HepG2 (cell line): ENCODE data around the gene ACVR1B. TPM values are rescaled to one million over a fixed set of nuclear protein-coding genes. Genes with fewer than 3 reads are reported as not detected.

ENCODE experiments used
- ATAD3A ChIP-seq: sonication (generic); formaldehyde crosslinking; IDR thresholded peaks from 2 replicates; pipeline ENCODE4 v1.4.0; 2020; ENCODE audit warnings: missing genetic modification reagents
- BRD4 ChIP-seq: sonication (generic); formaldehyde crosslinking; IDR thresholded peaks from 2 replicates; pipeline ENCODE4 v1.4.0; 2020; ENCODE audit warnings: missing genetic modification reagents
- FOXC1 ChIP-seq: sonication (generic); formaldehyde crosslinking; IDR thresholded peaks from 2 replicates; pipeline ENCODE4 v1.8.0; 2022; ENCODE audit warnings: mild to moderate bottlenecking, missing genetic modification reagents, borderline replicate concordance
- HDAC1 ChIP-seq: sonication (generic); formaldehyde crosslinking; IDR thresholded peaks from 2 replicates; pipeline ENCODE4 v1.5.1; 2020; ENCODE audit warnings: mild to moderate bottlenecking, missing genetic modification reagents
- KDM5B ChIP-seq: sonication (generic); formaldehyde crosslinking; IDR thresholded peaks from 2 replicates; pipeline ENCODE4 v1.4.0; 2020; ENCODE audit warnings: missing genetic modification reagents, mild to moderate bottlenecking, borderline replicate concordance
- KIAA2018 ChIP-seq: sonication (generic); formaldehyde crosslinking; IDR thresholded peaks from 2 replicates; pipeline ENCODE4 v1.5.0; 2020; ENCODE audit warnings: mild to moderate bottlenecking, missing genetic modification reagents, borderline replicate concordance
- KLF13 ChIP-seq: sonication (generic); formaldehyde crosslinking; IDR thresholded peaks from 2 replicates; pipeline ENCODE4 v1.4.0; 2020; ENCODE audit warnings: mild to moderate bottlenecking, missing genetic modification reagents
- SMAD1 ChIP-seq: sonication (generic); formaldehyde crosslinking; IDR thresholded peaks from 2 replicates; pipeline ENCODE4 v1.4.0; 2020; ENCODE audit warnings: missing genetic modification reagents, low read depth, mild to moderate bottlenecking, borderline replicate concordance
- TBL1XR1 ChIP-seq: fragments of 150-350 bp; IDR thresholded peaks from 2 replicates; pipeline ENCODE4 v1.6.1; 2014; ENCODE audit warnings: borderline replicate concordance, low read length; ENCODE audit not compliant: partially characterized antibody
- TBP ChIP-seq: sonication (generic); formaldehyde crosslinking; IDR thresholded peaks from 2 replicates; pipeline ENCODE4 v1.5.0; 2020; ENCODE audit warnings: missing genetic modification reagents
- TFDP2 ChIP-seq: sonication (generic); formaldehyde crosslinking; IDR thresholded peaks from 2 replicates; pipeline ENCODE4 v1.4.0; 2020; ENCODE audit warnings: missing genetic modification reagents
- ZBTB25 ChIP-seq: IDR thresholded peaks from 2 replicates; pipeline ENCODE4 v1.6.1; 2018; ENCODE audit warnings: missing genetic modification reagents
- ZNF10 ChIP-seq: sonication (generic); formaldehyde crosslinking; IDR thresholded peaks from 2 replicates; pipeline ENCODE4 v1.4.0; 2020; ENCODE audit warnings: mild to moderate bottlenecking, low read depth, missing genetic modification reagents, borderline replicate concordance
- ZNF264 ChIP-seq: sonication (generic); formaldehyde crosslinking; IDR thresholded peaks from 2 replicates; pipeline ENCODE4 v1.4.0; 2020; ENCODE audit warnings: missing genetic modification reagents
- ZNF430 ChIP-seq: sonication (generic); formaldehyde crosslinking; IDR thresholded peaks from 2 replicates; pipeline ENCODE4 v1.9.0; 2021; ENCODE audit warnings: mild to moderate bottlenecking, missing genetic modification reagents
- ZNF431 ChIP-seq: sonication (generic); formaldehyde crosslinking; IDR thresholded peaks from 2 replicates; pipeline ENCODE4 v1.9.0; 2022; ENCODE audit warnings: missing genetic modification reagents, low read depth, mild to moderate bottlenecking, borderline replicate concordance
- ZNF775 ChIP-seq: sonication (generic); formaldehyde crosslinking; IDR thresholded peaks from 2 replicates; pipeline ENCODE4 v1.4.0; 2020; ENCODE audit warnings: missing genetic modification reagents, mild to moderate bottlenecking, moderate library complexity, borderline replicate concordance
- ZNF776 ChIP-seq: sonication (generic); formaldehyde crosslinking; IDR thresholded peaks from 2 replicates; pipeline ENCODE4 v1.4.0; 2020; ENCODE audit warnings: mild to moderate bottlenecking, missing genetic modification reagents
- ZSCAN25 ChIP-seq: sonication (generic); formaldehyde crosslinking; IDR thresholded peaks from 2 replicates; pipeline ENCODE4 v1.8.0; 2022; ENCODE audit warnings: mild to moderate bottlenecking, missing genetic modification reagents
- polyA plus RNA-seq, 8 experiments: library from polyadenylated mRNA; depleted of rRNA in 3 of 8; stranded (reverse) in 7 of 8; unstranded in 1 of 8; fragments of >200 nt; fragmentation: Illumina TruSeq in 4 of 8; extraction: Trizol in 4 of 8; gene quantifications; 2 replicates each; pipeline versions ENCODE4 v1.2.1 to v1.2.3, GENCODE V29; 2011 to 2016; ENCODE audit warnings: low read depth in 4 of 8, missing spikeins in 1 of 8, mixed read lengths in 1 of 8; ENCODE audit not compliant: insufficient read depth in 1 of 8
- total RNA-seq, 5 experiments: library from RNA; depleted of rRNA; stranded (reverse); fragments of >200 nt; fragmentation: Illumina TruSeq; extraction: Trizol; gene quantifications; 2 replicates each; pipeline ENCODE4 v1.2.3, GENCODE V29; 2016; ENCODE audit warnings: low read depth in 1 of 5

The ACVR1B gene
- total and polyA plus RNA-seq, 2 of the 13 experiments (the other 11 are each of a cell fraction or from before 2014, with no cell fraction given): 8.9 to 12.1 TPM

GRCh38 chr12:51951843-51952722 is 584 bp downstream of the ACVR1B start (continued):
- TF ChIP-seq KIAA2018 (CRISPR knock-in tag) (no peak), ZNF10 (no peak), ZSCAN25 (CRISPR knock-in tag) (no peak), ZNF264 (no peak), TBP (CRISPR knock-in tag) (no peak), ZNF775 (CRISPR knock-in tag) (no peak), HDAC1 (CRISPR knock-in tag) (peak; percentile 37; the same call in 1 of the 2 replicates), ZNF776 (CRISPR knock-in tag) (0 out of 2 replicates have a peak, but pooled peaks have one; percentile 39), SMAD1 (CRISPR knock-in tag) (0 out of 2 replicates have a peak, but pooled peaks have one; percentile 59), BRD4 (no peak), ZBTB25 (CRISPR knock-in tag) (no peak), FOXC1 (CRISPR knock-in tag) (no peak), KDM5B (CRISPR knock-in tag) (0 out of 2 replicates have a peak, but pooled peaks have one; percentile 38), KLF13 (CRISPR knock-in tag) (0 out of 2 replicates have a peak, but pooled peaks have one; percentile 27), ZNF430 (CRISPR knock-in tag) (0 out of 2 replicates have a peak, but pooled peaks have one; percentile 38), TBL1XR1 (no peak), TFDP2 (CRISPR knock-in tag) (no peak), ZNF431 (CRISPR knock-in tag) (no peak), ATAD3A (CRISPR knock-in tag) (no peak)
